LNCAP (cell line): ENCODE measurements around the gene STAT5B.
A peak's percentile ranks its signal among the peaks of the same experiment; 100 is the strongest.

Experiments
- TF ChIP-seq, protein P1 (sequence below): fragments of 450-650 bp; IDR thresholded peaks from 2 replicates; pipeline ENCODE4 v1.5.1; 2017; ENCODE audit warnings: mild to moderate bottlenecking

The STAT5B gene

GRCh38 chr17:42255445-42255844, 20.7 kb downstream of the STAT5B start:
- TF ChIP-seq, protein P1, sequence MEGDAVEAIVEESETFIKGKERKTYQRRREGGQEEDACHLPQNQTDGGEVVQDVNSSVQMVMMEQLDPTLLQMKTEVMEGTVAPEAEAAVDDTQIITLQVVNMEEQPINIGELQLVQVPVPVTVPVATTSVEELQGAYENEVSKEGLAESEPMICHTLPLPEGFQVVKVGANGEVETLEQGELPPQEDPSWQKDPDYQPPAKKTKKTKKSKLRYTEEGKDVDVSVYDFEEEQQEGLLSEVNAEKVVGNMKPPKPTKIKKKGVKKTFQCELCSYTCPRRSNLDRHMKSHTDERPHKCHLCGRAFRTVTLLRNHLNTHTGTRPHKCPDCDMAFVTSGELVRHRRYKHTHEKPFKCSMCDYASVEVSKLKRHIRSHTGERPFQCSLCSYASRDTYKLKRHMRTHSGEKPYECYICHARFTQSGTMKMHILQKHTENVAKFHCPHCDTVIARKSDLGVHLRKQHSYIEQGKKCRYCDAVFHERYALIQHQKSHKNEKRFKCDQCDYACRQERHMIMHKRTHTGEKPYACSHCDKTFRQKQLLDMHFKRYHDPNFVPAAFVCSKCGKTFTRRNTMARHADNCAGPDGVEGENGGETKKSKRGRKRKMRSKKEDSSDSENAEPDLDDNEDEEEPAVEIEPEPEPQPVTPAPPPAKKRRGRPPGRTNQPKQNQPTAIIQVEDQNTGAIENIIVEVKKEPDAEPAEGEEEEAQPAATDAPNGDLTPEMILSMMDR = no peak

DNA sequence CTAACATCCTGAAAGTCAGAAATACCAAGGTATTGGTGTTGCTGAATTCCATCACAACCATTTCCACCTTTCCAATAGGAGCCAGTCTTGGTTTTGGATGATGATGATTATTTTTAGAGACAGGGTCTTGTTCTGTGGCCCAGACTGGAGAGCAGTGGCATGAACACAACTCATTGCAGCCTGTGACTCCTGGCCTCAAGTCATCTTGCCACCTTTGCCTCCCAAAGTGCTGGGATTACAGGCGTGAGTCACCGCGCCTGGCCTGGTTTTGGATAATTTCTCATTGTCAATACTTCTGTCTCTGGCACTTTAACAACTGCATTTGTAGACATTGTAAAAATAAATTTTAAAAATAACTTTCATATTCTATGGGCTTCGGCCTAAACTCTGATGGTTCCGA, 22.6 kb downstream of the STAT5B start:
- TF ChIP-seq, protein P1 = no peak

- TF ChIP-seq, protein P1 = no peak
These were observed 23.3 kb downstream of the STAT5B start for GRCh38 chr17:42252597-42253550.

- TF ChIP-seq, protein P1 = peak; percentile 30; the same call in 1 of the 2 replicates
These were observed 25.1 kb downstream of the STAT5B start for GRCh38 chr17:42251115-42251514.

DNA sequence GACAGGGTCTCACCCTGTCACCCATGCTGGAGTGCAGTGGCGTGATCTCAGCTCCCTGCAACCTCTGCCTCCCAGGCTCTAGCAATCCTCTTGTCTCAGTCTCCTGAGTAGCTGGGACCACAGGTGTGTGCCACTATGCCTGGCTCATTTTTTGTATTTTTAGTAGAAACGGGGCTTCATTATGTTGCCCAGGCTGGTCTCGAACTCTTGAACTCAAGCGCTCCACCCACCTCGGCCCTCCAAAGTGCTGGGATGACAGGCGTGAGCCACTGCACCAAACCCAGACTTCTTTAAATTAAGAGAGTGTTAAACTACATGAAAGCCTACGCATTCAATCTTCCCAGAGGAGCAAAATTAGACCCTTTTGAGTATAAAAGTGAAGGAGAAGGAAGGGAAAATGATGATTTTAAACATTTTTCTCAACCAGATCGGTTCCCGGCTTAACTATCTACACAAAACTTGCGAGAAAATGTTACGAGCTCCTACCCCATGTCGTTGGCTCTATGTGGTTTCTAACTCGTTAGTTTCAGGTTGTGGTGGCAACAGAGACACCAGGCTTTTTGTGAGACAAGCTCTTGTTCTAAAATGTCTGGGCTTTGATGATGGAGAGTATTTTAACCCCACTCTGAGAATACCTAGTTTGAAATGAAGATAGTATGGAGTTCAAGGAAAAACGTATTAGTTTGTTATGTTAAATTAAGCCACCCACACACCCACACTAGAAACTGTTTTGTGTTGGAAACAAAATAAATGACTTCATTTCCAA, 26.3 kb downstream of the STAT5B start:
- TF ChIP-seq, protein P1 = no peak

- TF ChIP-seq, protein P1 = no peak
These were observed 27.6 kb downstream of the STAT5B start for GRCh38 chr17:42248351-42249179.

- TF ChIP-seq, protein P1 = no peak
These were observed 28.5 kb downstream of the STAT5B start for GRCh38 chr17:42247734-42248133.
